Spleen (tissue), 11 donors: ENCODE results near the gene SEC14L1. TPM values are rescaled to one million over a fixed set of nuclear protein-coding genes. Genes with fewer than 3 reads are reported as not detected.

Source experiments
- DNase-seq: peaks from one replicate; pipeline ENCODE4 v3.0.0-alpha.2; 2020
- H3K27ac ChIP-seq, 8 donors: fragments of 200-600 bp; sonication (generic) in 7 of 8; 1 replicate in 4 of 8; 2 replicates in 4 of 8; pipeline versions ENCODE4 v1.5.0 to v1.8.0; 2016 to 2021; ENCODE audit warnings: inconsistent platforms in 4 of 8, mild to moderate bottlenecking in 4 of 8, moderate library complexity in 1 of 8
- H3K27me3 ChIP-seq, 7 donors: fragments of 200-600 bp; sonication (generic) in 6 of 7; replicated peaks in 1 of 7; 1 replicate in 4 of 7; 2 replicates in 3 of 7; pipeline versions ENCODE4 v1.5.0 to v1.8.0; 2016 to 2021; ENCODE audit warnings: inconsistent platforms in 3 of 7, mild to moderate bottlenecking in 1 of 7
- H3K36me3 ChIP-seq, 6 donors: fragments of 200-600 bp; sonication (generic) in 5 of 6; 1 replicate in 4 of 6; 2 replicates in 2 of 6; pipeline versions ENCODE4 v1.5.0 to v1.8.0; 2016 to 2021; ENCODE audit warnings: inconsistent platforms in 2 of 6
- H3K4me1 ChIP-seq, 6 donors: fragments of 200-600 bp; sonication (generic) in 5 of 6; 1 replicate in 3 of 6; 2 replicates in 3 of 6; pipeline versions ENCODE4 v1.5.0 to v1.8.0; 2016 to 2021; ENCODE audit warnings: inconsistent platforms in 3 of 6
- H3K4me3 ChIP-seq, 8 donors: fragments of 200-600 bp; sonication (generic) in 7 of 8; 1 replicate in 4 of 8; 2 replicates in 4 of 8; pipeline versions ENCODE4 v1.5.0 to v1.8.0; 2016 to 2021; ENCODE audit warnings: inconsistent platforms in 4 of 8, mild to moderate bottlenecking in 4 of 8, moderate library complexity in 2 of 8
- H3K9me3 ChIP-seq, 8 donors: fragments of 200-600 bp; sonication (generic) in 7 of 8; 1 replicate in 4 of 8; 2 replicates in 4 of 8; pipeline versions ENCODE4 v1.5.0 to v1.8.0; 2016 to 2021; ENCODE audit warnings: inconsistent platforms in 4 of 8
- POLR2A ChIP-seq, 3 donors: fragments of 450-650 bp; IDR thresholded peaks; one replicate each; pipeline ENCODE4 v1.5.1; 2017; ENCODE audit warnings: antibody characterized with exemption in 3 of 3, mild to moderate bottlenecking in 1 of 3
- POLR2AphosphoS5 ChIP-seq, 3 donors: sonication (generic); formaldehyde crosslinking; IDR thresholded peaks; one replicate each; pipeline ENCODE4 v1.5.1; 2017; ENCODE audit warnings: antibody characterized with exemption in 3 of 3
- WGBS, 5 donors: extraction: QIAGEN DNeasy Blood & Tissue Kit in 3 of 5; methylation state at CpG; one replicate each; pipeline versions ENCODE4 v1.1.5 to v1.1.7; 2013 to 2018; 5-methylcytosine and 5-hydroxymethylcytosine counted together
- intact Hi-C: fragments of 100-400 bp; cut with DNase I; formaldehyde crosslinking; loops from one replicate; pipeline ENCODE4 v1.15.0; 2023; ENCODE audit warnings: low total_unique reads
- polyA plus RNA-seq, 3 donors: library from polyadenylated mRNA; stranded (reverse); fragments of 200-250 nt; gene quantifications; one replicate each; pipeline ENCODE4 v1.2.1, GENCODE V29; 2013
- total RNA-seq, 7 donors: library from RNA; depleted of rRNA in 3 of 7; stranded (reverse); fragments of >200 nt in 3 of 7; fragmentation: NEBNext Ultra II Directional in 4 of 7; extraction: Animal tissue kit (Norgen Biotek cat#: 25700) in 4 of 7; gene quantifications; one replicate each; pipeline versions ENCODE4 v1.1.0 to v1.2.1, GENCODE V29; 2016 to 2021
- TF ChIP-seq, protein P1 (sequence below), 11 experiments: fragments of 200-600 bp in 7 of 11; fragments of 450-650 bp in 4 of 11; sonication (generic) in 4 of 11; IDR thresholded peaks in 8 of 11; conservative IDR thresholded peaks in 3 of 11; 1 replicate in 7 of 11; 2 replicates in 4 of 11; pipeline versions ENCODE4 v1.4.0 to v1.8.0; 2016 to 2021; ENCODE audit warnings: antibody characterized with exemption in 11 of 11, inconsistent platforms in 4 of 11, mild to moderate bottlenecking in 1 of 11
- donor health status: healthy with polysubstance abuse.
- donor health status: DM: no; HTN: no; CAD: no; lungs with moderate emphysema.
- donor health status: DM: no; HTN: no; CAD: no.
- donor health status: Bipolar disorder and iron deficiency.
- donor health status: healthy.
- donor health status: DM: no; HTN: no; CAD: no.
- donor health status: DM: yes; HTN: yes; CAD: no.

SEC14L1 gene
- total and polyA plus RNA-seq, 10 donors, result 14.5 to 202 (median 169) TPM

DNA sequence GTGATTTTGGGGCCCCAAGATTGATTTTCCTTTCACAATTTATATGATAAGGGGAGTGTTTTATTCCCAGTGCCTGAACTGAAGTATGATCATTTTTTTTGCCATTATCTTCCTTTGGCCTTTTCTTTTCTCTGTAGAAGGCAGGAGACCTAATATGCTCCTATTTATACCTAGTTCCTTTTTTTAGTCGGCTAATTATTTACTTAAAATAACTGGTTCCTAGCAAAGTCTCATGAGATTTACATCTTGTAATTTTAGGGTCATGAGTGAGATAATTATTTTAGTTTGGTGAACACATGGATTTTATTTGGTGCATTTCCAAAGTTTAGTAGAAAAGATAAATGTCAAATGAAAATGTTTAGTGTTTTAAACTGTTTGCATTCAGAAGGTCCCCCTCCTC lies 24.8 kb downstream of the SEC14L1 start:
- TF ChIP-seq POLR2AphosphoS5 (IDR thresholded peaks at IDR 0.05) (no peak), POLR2A (IDR thresholded peaks at IDR 0.05) (no peak)
- TF ChIP-seq, protein P1, sequence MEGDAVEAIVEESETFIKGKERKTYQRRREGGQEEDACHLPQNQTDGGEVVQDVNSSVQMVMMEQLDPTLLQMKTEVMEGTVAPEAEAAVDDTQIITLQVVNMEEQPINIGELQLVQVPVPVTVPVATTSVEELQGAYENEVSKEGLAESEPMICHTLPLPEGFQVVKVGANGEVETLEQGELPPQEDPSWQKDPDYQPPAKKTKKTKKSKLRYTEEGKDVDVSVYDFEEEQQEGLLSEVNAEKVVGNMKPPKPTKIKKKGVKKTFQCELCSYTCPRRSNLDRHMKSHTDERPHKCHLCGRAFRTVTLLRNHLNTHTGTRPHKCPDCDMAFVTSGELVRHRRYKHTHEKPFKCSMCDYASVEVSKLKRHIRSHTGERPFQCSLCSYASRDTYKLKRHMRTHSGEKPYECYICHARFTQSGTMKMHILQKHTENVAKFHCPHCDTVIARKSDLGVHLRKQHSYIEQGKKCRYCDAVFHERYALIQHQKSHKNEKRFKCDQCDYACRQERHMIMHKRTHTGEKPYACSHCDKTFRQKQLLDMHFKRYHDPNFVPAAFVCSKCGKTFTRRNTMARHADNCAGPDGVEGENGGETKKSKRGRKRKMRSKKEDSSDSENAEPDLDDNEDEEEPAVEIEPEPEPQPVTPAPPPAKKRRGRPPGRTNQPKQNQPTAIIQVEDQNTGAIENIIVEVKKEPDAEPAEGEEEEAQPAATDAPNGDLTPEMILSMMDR (IDR thresholded peaks at IDR 0.05 in 8 of 11, conservative IDR thresholded peaks at IDR 0.05 in 3 of 11), result no peak
- no peak for DNase-seq
- Histone ChIP-seq H3K36me3 (peaks cover 0 to 67% (median 0%) of the 10 kb centered on the region in 6 donors), H3K27me3 (no peaks in the 10 kb centered on the region), H3K9me3 (peaks cover 0 to 32% (median 24%) of the 10 kb centered on the region in 8 donors), H3K27ac (peak overlapping the region in 7 of 8 donors; percentile 47 to 85 (median 78)), H3K4me3 (no peak overlapping the region), H3K4me1 (peaks cover 38 to 83% (median 55%) of the 10 kb centered on the region in 6 donors)
- WGBS, 5 donors, result 7 to 20% (median 16%) methylated on average over 1 of the region's 1 CpG
- intact Hi-C loops, result no loop called here

DNA sequence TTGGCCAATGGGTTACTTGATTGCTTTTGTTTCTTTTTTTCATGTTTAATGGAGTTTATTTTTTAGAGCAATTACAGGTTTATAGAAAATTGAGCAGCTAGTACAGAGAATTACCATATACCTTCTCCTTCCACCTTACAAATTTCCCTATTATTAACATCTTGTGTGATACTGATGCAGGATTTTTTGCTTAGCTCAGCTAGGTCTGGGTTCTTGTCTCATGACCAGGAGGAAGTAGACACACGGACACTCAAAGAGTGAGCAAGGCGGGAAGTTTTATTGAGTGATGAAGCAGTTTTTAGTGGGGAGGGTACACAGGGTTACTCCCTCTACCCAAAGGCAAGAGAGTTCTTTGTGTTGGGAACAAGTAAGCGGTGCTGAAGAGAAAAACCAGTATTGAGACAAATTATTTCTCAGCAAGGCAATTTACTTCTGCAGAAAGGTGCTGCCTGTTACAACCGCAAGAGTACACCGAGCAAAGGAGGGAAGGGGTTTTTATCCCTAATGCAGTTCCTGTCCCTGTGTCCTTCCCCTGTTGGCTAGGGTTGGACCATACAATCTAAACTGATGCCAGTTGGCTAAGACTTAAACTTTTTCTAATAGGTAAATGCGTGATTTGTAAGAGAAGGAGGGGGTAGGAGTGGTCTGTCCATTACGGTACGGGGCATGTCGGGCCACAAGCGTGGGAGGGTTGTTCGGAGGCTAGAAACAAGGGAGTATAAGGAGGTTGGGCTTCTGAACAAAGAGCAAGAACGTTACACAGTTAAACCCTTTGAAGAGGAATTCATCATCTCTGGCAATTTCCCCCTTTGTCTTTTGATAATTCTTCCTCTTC lies 26.9 kb downstream of the SEC14L1 start:
- Histone ChIP-seq H3K27me3 (no peaks in the 10 kb centered on the region), H3K4me1 (peaks cover 27 to 79% (median 50%) of the 10 kb centered on the region in 6 donors), H3K27ac (peak overlapping the region in 1 of 8 donors; percentile 81), H3K4me3 (no peak overlapping the region), H3K9me3 (peaks cover 0 to 36% (median 26%) of the 10 kb centered on the region in 8 donors), H3K36me3 (peaks cover 0 to 68% (median 0%) of the 10 kb centered on the region in 6 donors)
- intact Hi-C loops, result no loop called here
- TF ChIP-seq POLR2A (IDR thresholded peaks at IDR 0.05) (no peak), POLR2AphosphoS5 (IDR thresholded peaks at IDR 0.05) (no peak)
- TF ChIP-seq, protein P1 (IDR thresholded peaks at IDR 0.05 in 8 of 11, conservative IDR thresholded peaks at IDR 0.05 in 3 of 11), result no peak
- DNase-seq, result no peak
- WGBS, 5 donors, result 88 to 95% (median 91%) methylated on average over 12 of the region's 12 CpGs

DNA sequence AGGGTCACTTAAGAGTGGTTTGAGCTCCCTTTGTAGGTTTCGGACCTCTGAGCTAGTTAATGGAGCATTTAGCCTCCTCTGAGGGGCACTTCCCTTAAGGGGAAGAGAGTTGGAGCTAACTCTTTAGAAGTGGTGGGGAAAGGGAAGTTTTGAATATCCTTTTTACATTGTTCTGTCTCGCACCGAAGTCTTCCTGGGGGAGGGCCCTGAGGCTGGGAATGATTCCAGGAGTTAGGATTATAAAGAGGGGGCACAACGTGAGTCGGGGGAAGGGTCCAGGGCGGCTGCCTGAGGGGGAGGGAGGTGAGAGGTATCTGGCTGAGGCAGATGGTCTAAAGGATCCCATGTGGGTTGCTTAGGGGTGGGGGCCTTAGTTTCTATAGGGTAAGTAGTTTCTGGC lies 32.3 kb downstream of the SEC14L1 start:
- intact Hi-C loops, result no loop called here
- TF ChIP-seq POLR2AphosphoS5 (IDR thresholded peaks at IDR 0.05) (no peak), POLR2A (IDR thresholded peaks at IDR 0.05) (no peak)
- TF ChIP-seq, protein P1 (IDR thresholded peaks at IDR 0.05 in 8 of 11, conservative IDR thresholded peaks at IDR 0.05 in 3 of 11), result no peak
- peaks cover 0 to 64% (median 12%) of the 10 kb centered on the region in 6 donors for H3K36me3 ChIP-seq
- 57 to 75% (median 66%) methylated on average over 6 of the region's 6 CpGs for WGBS, 5 donors
- H3K27me3 ChIP-seq, result no peaks in the 10 kb centered on the region
- peaks cover 5 to 67% (median 34%) of the 10 kb centered on the region in 6 donors for H3K4me1 ChIP-seq
- DNase-seq, result no peak
- peaks cover 10 to 50% (median 42%) of the 10 kb centered on the region in 8 donors for H3K9me3 ChIP-seq
- H3K4me3 ChIP-seq, result no peak overlapping the region
- peak overlapping the region in 5 of 8 donors; percentile 12 to 44 (median 26) for H3K27ac ChIP-seq
